Colon (tissue), 2 donors: ENCODE data around the gene GLS.

Experiments
- FAIRE-seq: peaks from 2 replicates; lab custom pipeline; 2012; peaks lifted over from hg19 to GRCh38; lab: Jason Lieb, UNC
- donor health status: control.
- donor health status: control.

GLS gene

GRCh38 chr2:190996338-190996946, 115.8 kb downstream of the GLS start:
- no peak for FAIRE-seq

- FAIRE-seq, result no peak
These were observed 116.3 kb downstream of the GLS start for GRCh38 chr2:190996947-190997346.

DNA sequence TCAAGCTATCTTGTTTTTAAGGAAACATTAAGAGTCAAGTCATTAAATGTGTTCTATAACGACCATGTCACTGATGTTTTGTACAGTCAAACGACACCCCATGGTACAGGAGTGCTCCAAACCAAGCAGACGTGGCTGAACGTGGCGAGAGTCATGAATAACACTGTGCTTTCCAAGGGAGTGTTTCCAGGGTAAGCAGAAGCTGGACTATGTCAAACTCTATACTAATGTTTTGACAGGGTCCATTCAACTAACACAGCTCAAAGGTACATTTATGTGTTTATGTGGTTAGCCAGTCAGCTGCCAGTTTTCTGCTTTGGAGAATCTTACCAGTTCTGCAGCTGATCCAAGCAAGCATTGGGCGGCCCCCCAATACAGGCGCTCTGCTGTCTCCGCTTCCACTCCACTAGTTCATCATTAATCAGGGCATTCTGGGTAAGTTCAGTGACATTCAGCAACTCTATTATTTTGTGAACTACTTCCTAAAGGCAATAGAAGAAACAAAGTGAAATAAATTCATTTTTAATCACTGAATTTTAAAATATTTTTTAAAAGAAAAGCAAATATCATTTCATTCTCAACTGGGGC, 117.0 kb downstream of the GLS start:
- no peak for FAIRE-seq

DNA sequence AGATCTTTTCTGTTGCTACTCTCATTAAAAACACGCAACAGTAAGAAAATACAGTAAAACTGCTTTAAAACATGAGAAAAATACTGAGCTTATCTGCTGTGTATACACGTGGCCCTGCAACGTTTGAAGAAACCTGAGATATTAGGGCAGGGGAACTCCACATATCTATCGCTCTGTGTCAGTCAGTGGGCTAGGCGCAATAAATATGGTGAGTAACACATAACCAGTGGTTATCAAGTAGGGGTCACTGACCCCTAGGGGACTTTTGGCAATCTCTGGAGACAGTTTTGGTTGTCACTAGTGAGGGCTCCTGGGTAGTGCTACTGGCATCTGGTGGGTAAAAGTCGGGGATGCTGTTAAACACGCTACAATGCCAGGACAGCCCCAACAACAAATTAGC, 118.4 kb downstream of the GLS start:
- FAIRE-seq, result no peak

GRCh38 chr2:190999949-191000665, 119.5 kb downstream of the GLS start:
- no peak for FAIRE-seq

GRCh38 chr2:191001032-191001431, 120.4 kb downstream of the GLS start:
- FAIRE-seq, result no peak

DNA sequence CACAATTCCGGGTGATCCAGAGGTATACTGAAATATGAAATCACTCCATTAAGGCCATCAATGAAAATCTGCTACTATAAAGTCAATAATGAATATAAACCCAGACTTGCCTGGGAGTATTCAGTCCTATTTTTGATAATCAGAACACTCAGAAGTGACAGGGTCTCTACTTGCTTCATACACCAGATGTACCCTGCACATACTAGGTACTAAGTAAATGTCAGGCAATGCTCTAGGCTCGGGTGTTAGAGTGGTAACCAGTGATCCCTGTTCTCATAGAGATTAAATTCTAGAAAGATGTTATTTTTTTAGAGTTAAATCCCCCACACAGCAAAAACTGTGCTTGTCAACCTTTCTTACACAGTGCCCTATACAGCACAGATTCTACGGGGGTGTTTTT, 121.0 kb downstream of the GLS start:
- no peak for FAIRE-seq

DNA sequence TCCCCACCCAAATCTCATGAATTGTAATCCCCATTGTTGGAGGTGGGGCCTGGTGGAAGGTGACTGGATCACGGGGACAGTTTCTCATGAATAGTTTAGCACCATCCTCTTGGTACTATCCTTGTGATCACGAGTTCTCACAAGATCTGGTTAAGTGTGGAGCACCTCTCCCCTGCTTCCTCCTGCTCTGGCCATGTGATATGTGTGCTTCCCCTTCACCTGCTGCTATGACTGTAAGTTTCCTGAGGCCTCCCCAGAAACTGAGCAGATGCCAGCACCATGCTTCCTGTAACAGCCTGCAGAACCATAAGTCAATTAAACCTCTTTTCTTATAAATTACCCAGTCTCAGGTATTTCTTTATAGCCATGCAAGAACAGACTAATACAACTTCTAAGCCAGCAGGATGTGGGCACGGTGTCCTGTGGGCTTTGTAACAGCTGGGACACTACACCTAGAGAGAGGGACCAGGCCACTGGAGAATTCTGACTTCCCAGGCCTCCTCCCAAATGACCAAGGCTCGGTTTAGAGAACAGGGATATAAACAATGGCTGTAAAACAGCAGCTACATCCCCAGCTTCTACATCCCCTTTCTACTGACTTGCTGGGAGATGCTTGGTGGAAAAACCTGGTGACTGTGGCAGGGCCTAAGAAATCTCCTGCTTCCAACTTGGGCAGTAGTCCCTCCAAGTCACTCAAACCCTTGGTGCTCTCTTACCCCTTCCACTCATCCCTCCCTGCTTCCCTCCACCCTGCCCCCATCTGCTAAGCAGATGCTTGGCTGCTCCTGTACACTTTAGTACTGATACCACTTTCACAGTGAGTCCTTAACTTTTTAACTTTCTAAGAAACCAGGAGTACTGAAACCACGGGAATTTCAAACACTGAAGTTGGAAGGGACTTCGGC, 123.0 kb downstream of the GLS start:
- FAIRE-seq, result no peak

DNA sequence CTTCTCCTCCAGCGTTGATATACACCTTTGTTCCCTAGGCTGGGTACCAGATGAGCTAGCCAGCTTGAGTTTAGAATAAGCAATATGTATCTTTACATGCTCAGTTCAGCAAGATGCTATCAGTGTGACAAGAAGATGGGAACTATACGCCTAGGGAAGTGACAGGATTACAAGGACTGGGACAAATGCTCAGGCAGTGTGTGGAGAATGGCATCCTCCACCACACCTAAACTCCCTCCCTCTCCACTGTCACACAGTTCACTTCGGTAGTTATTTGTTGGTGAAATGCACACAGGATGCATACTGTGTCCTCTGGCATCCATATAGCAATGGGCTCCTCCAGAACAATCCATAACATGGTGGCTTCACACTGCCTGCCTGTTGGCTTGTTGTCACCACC, 125.7 kb downstream of the GLS start:
- no peak for FAIRE-seq

DNA sequence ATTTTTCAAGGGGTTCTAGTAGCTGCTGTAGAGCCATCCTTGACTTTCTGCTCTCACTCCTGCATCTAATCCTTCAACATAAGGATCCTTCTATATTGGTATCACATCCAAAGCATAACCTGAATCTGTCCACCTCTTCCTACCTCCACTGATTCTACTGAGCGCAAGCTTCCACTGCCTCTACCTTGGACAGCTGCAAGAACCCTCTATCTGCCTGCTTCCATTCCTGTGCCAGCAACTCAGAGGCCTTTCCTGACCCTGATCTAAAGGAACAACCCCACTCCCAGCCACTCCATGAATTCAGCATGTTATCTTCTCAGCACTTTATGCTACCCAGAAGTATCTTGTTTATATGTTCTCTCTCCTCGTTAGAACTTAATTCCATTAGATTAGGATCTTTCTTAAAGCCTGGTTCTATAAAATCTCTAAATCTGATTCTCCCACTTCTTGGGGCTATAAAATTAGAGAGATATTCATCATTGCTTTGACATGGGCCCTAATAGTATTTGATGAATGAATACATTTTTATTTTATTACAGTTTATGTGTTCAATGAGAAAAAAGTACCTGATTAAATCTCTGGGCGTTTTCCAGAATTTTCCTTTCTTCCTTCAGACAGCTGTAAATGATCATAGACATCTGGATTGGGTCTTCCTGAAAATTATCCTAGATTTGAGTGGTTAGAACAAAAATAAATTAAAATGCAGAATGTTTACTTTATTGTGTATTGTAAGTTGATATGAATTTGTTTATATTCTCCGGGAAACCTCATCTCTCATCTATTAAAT, 126.6 kb downstream of the GLS start:
- no peak for FAIRE-seq

- no peak for FAIRE-seq
These were observed 127.7 kb downstream of the GLS start for GRCh38 chr2:191008286-191008685.

DNA sequence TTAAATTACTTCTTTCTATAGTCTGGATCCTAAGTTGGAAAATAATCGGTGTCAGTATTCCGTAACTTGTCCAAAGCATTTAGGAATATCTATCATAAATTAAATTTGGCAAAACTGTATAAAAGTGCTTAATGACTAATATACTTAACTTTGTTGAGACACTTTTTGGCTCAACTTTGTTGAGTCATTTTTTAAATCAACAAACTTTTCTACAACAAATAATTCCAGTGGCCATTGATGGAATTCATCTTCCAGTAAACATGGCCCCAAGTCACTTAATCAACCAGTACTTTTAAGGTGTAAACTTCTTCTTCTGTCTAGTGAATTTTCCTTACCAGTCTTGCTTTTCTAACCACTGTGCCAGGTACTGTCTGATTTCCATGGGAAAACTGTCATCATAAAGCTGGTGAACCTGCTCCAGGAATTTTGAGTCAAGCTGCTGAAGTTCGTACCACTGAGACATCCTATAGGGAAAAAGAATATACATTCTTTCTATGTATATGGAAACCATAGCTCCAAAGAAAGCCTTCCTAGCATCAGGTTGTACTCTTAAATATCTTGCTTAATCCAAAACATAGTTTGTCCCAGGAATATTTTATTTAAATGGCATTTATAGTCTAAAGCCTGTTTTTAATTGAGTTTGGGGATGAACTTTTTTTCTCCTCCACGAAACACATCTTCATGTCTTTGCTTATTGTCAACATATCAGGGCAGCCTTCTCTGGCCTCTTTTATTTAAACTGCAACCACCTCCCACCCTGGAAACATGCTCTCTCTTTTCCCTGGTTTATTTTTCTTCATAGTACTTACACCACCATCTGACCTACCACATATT, 129.1 kb downstream of the GLS start:
- no peak for FAIRE-seq

DNA sequence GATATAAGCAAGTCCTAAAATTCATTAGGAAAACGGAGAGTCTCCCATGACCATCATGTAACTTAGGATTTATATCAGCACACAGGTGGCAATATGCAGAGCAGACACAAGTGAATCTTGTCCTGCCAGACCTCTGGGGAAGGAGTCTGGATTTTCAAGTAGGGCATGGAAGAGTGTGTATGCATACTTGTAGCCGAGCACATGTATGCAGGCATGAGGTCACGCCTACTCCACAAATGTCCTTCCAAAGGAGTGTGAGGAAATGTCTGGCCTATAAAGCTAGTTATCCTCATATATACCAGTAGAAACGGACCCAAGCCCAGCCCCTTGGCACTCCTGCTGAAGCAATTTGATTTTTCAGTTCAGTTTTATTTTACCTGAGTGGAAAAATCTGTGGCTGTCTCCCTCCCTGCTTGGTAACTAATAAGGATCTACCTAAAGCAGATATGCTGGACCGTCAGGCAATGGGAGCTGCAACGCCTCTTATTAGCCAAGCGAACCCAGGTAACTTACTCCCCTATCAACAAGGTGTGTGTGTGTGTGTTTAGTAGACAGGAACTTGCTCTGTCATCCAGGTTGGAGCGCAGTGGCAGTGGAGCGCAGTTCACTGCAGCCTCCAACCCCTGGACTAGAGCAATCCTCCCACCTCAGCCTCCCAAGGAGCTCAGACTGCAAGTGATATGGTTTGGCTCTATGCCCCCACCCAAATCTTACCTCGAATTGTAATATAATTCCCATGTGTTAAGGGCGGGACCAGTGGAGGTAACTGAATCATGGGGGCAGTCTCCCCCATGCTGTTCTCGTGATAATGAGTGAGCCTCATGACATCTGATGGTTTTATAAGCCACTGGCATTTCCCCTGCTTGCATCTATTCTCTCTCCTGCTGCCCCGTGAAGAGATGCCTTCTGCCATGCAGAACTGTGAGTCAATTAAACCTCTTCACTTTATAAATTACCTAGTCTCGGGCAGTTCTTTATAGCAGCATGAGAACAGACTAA, 130.6 kb downstream of the GLS start:
- no peak for FAIRE-seq

DNA sequence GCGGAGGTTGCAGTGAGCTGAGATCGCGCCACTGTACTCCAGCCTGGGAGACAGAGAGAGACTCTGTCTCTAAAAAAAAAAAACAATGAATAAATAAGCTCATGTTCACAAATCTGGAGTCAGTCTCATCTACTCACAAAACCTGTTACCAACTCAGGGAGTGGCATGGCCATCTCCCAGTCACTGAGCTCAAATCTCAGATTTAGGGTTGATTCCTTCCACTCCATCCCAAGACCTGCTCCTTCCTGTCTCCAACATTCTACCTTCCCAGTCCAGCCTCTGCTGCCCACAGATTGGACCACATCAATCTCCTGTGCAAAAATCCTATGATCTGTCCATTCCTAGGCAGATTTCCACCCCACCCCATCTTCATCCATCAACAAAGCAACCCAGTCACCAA, 131.7 kb downstream of the GLS start:
- FAIRE-seq, result no peak

DNA sequence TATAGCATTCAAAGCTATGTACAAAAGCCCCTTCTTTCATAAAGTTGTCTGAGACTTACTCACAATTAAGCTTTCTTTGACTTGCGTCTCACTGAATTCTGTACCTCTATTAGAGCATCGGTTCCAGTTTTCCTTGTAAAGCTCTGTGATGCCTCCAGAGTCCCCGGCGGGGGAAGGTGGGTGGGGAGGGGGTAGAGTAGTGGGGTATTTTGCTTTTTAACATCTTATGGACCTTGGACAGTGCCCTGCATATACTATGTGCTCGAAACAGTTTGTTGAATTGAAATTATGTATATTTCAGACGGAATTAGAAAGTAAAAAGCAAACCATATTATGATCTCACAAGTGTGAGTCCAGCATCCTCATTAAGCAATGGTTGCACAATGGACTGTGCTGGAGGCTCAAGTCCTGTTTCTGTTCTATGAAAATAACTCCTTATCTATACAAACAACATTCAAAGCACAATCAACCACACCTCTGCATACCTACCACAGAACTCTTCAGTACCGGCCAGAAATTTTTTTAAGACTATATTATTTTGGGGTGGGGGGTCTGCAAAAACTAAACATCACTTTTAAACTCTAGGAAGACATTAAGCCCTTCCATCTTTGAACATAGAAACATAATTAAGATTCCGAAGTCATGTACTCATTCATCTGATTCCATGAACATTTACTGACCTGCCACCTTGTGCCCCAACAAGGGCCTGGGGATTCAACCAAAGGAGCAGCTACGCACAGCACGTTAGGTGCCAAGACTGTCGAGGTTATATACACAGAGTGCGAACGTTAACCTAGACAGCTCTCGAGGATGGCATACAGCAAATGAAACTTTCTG, 132.4 kb downstream of the GLS start:
- no peak for FAIRE-seq

DNA sequence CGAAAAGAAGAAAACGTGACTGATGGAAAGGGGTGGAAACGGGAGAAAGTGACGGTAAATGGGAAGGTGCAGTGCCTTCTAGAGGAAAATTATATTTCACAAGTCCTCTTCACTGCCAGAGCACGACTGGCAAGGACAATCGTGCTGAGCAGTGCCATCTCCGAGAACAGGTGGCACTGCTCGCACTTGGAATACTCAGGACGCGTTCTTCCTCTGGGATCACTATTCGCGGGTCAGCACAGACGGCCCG, 133.0 kb downstream of the GLS start:
- FAIRE-seq, result no peak

- no peak for FAIRE-seq
These were observed 133.5 kb downstream of the GLS start, which contains the start of gene STAT1 for GRCh38 chr2:191013932-191014652. Gene STAT1, minus strand, starts transcription at chr2:191014171. Its CDS starts 4,168 bp downstream, at chr2:191010003.

GRCh38 chr2:191014653-191015020, 134.0 kb downstream of the GLS start:
- FAIRE-seq, result no peak
